K562 (cell line): ENCODE results near the gene ZBTB42. TPM values are rescaled to one million over a fixed set of nuclear protein-coding genes. Genes with fewer than 3 reads are reported as not detected.

ENCODE experiments used
- ATAC-seq: fragments of 200-7000 bp; cut with Tn5 transposase; 3 replicates; pipeline ENCODE4 v1.9.1; 2020; ENCODE audit warnings: moderate library complexity
- BruUV-seq: library from RNA; stranded (reverse); fragments of 400-500 nt; replicated peaks from 2 replicates; lab custom pipeline; 2021; lab: Mats Ljungman, UMichigan
- CTCF ChIA-PET: fragments of 300-600 bp; formaldehyde crosslinking; extraction: SDS; loops from one replicate; lab custom pipeline; 2021; ENCODE audit warnings: low intra/inter-chr PET ratio; lab: Yijun Ruan, JAX
- POLR2A ChIA-PET: fragments of 300-600, 350-650 bp; sonication (Branson Sonifier 250); formaldehyde crosslinking; extraction: SDS; loops from one replicate; lab custom pipeline; 2021; ENCODE audit warnings: antibody characterized with exemption, inconsistent platforms; lab: Yijun Ruan, JAX
- DNase-seq, 4 experiments: peaks; one replicate each; pipeline versions ENCODE4 v3.0.0 to v3.0.0-alpha.2; 2011 to 2018; ENCODE audit warnings: low spot score in 3 of 4, mixed read lengths in 3 of 4; ENCODE audit errors: extremely low read depth in 1 of 4
- FAIRE-seq: peaks from 2 replicates; lab custom pipeline; 2011; peaks lifted over from hg19 to GRCh38; lab: Jason Lieb, UNC
- H2AFZ ChIP-seq: 2 replicates; pipeline ENCODE4 v1.6.0; 2011; ENCODE audit warnings: low read depth, low read length, control low read depth, inconsistent platforms
- H3K27ac ChIP-seq: fragments of 200-600 bp; 3 replicates; pipeline ENCODE4 v1.8.0; 2011; ENCODE audit warnings: low read depth, mild to moderate bottlenecking, control low read depth, inconsistent platforms, low read length, moderate library complexity, mixed read lengths; ENCODE audit errors: extremely low read depth
- H3K27me3 ChIP-seq, 2 experiments: fragments of 300-600 bp in 1 of 2; 2 replicates in 1 of 2; 3 replicates in 1 of 2; pipeline versions ENCODE4 v1.6.0 to v1.8.0; 2011; ENCODE audit warnings: inconsistent platforms in 2 of 2, low read length in 2 of 2, mild to moderate bottlenecking in 1 of 2, mixed read lengths in 1 of 2, moderate library complexity in 1 of 2; ENCODE audit not compliant: control insufficient read depth in 2 of 2, insufficient read depth in 2 of 2
- H3K36me3 ChIP-seq: fragments of 300-600 bp; 3 replicates; pipeline ENCODE4 v1.8.0; 2011; ENCODE audit warnings: mild to moderate bottlenecking, low read length, inconsistent platforms; ENCODE audit not compliant: control insufficient read depth, insufficient read depth
- H3K4me1 ChIP-seq, 2 experiments: fragments of 200-600 bp in 1 of 2; replicated peaks in 1 of 2; 2 replicates in 1 of 2; 3 replicates in 1 of 2; pipeline versions ENCODE4 v1.5.1 to v1.8.0; 2011; ENCODE audit warnings: inconsistent platforms in 2 of 2, low read length in 2 of 2, mild to moderate bottlenecking in 1 of 2, mixed read lengths in 1 of 2, moderate library complexity in 1 of 2; ENCODE audit not compliant: control insufficient read depth in 2 of 2, insufficient read depth in 2 of 2
- H3K4me2 ChIP-seq: 2 replicates; pipeline ENCODE4 v1.6.1; 2011; ENCODE audit warnings: low read length, control low read depth, inconsistent platforms, mixed read lengths; ENCODE audit not compliant: insufficient read depth
- H3K4me3 ChIP-seq: fragments of 200-600 bp; sonication (generic), shearing (Covaris generic); 2 replicates; pipeline ENCODE4 v1.5.1; 2016; ENCODE audit warnings: control low read depth, inconsistent platforms
- H3K79me2 ChIP-seq: fragments of 200-600 bp; 3 replicates; pipeline ENCODE4 v1.8.0; 2011; ENCODE audit warnings: low read length, inconsistent platforms; ENCODE audit not compliant: control insufficient read depth, insufficient read depth
- H3K9ac ChIP-seq, 2 experiments: 2 replicates each; pipeline versions ENCODE4 v1.6.0 to v1.6.1; 2011; ENCODE audit warnings: low read depth in 2 of 2, low read length in 2 of 2, control low read depth in 1 of 2, inconsistent platforms in 1 of 2, mild to moderate bottlenecking in 1 of 2, mixed read lengths in 1 of 2; ENCODE audit not compliant: insufficient read depth in 1 of 2
- H3K9me1 ChIP-seq: one replicate; pipeline ENCODE4 v1.6.0; 2011; ENCODE audit warnings: inconsistent platforms, mild to moderate bottlenecking, low read length, moderate library complexity; ENCODE audit not compliant: control insufficient read depth, insufficient read depth
- H3K9me3 ChIP-seq: replicated peaks from 2 replicates; pipeline ENCODE4 v1.5.1; 2011; ENCODE audit warnings: low read depth, low read length, inconsistent platforms; ENCODE audit not compliant: control insufficient read depth, insufficient read depth
- H4K20me1 ChIP-seq: replicated peaks from 2 replicates; pipeline ENCODE4 v1.6.1; 2011; ENCODE audit warnings: low read length, inconsistent platforms, mixed read lengths; ENCODE audit not compliant: control insufficient read depth, insufficient read depth
- EGR1 ChIP-seq: fragments of 450-650 bp; conservative IDR thresholded peaks from 2 replicates; pipeline ENCODE4 v1.6.1; 2017; ENCODE audit warnings: mild to moderate bottlenecking
- EP400 ChIP-seq: fragments of 450-650 bp; IDR thresholded peaks from 2 replicates; pipeline ENCODE4 v1.6.1; 2017; ENCODE audit warnings: antibody characterized with exemption, mild to moderate bottlenecking, moderate library complexity
- MTA1 ChIP-seq: fragments of 450-650 bp; IDR thresholded peaks from 2 replicates; pipeline ENCODE4 v1.6.1; 2017; ENCODE audit warnings: borderline replicate concordance
- NR2C1 ChIP-seq, 2 experiments: fragments of 450-650 bp; IDR thresholded peaks; 2 replicates each; pipeline ENCODE4 v1.6.1; 2017; ENCODE audit warnings: mild to moderate bottlenecking in 2 of 2, antibody characterized with exemption in 1 of 2, inconsistent platforms in 1 of 2, missing compliant biosample characterization in 1 of 2, missing genetic modification characterization in 1 of 2
- YY1 ChIP-seq, 3 experiments: IDR thresholded peaks; 2 replicates each; pipeline ENCODE4 v1.6.1; 2011; ENCODE audit warnings: low read length in 2 of 3, mild to moderate bottlenecking in 2 of 3, moderate library complexity in 2 of 3, borderline replicate concordance in 1 of 3, control low read depth in 1 of 3, low read depth in 1 of 3; ENCODE audit not compliant: insufficient read depth in 3 of 3, insufficient replicate concordance in 2 of 3, control insufficient read depth in 1 of 3, insufficient read length in 1 of 3; ENCODE audit errors: extremely low read depth in 1 of 3
- ZNF778 ChIP-seq: fragments of 450-650 bp; formaldehyde crosslinking; IDR thresholded peaks from 2 replicates; pipeline ENCODE4 v1.4.0; 2020; ENCODE audit warnings: mild to moderate bottlenecking, moderate library complexity
- whole genome bisulfite sequencing: fragments of 100-300 bp; shearing (Covaris generic); methylation state at CpG from one replicate; pipeline ENCODE4 v1.1.6; 2016; ENCODE audit warnings: low coverage, mixed read lengths; ENCODE audit not compliant: insufficient coverage; ENCODE audit errors: missing lambda C conversion rate; 5-methylcytosine and 5-hydroxymethylcytosine counted together
- in situ Hi-C: fragments of 300-500 bp; cut with MboI; formaldehyde crosslinking; loops from 4 replicates; pipeline ENCODE4 v1.15.0; 2018; ENCODE audit warnings: inconsistent platforms, mixed read lengths
- intact Hi-C: fragments of 100-400 bp; cut with micrococcal nuclease; formaldehyde crosslinking; loops from 2 replicates; pipeline ENCODE4 v1.14.2; 2022
- polyA plus RNA-seq, 8 experiments: library from polyadenylated mRNA; depleted of rRNA in 4 of 8; stranded (reverse) in 5 of 8; unstranded in 3 of 8; fragments of >200 nt; fragmentation: Nextera tagmentation in 2 of 8; fragmentation: Illumina TruSeq in 1 of 8; extraction: Ambion mirVana in 2 of 8; extraction: Trizol in 1 of 8; gene quantifications; 2 replicates each; pipeline versions ENCODE4 v1.2.1 to v1.2.3, GENCODE V29; 2011 to 2014; ENCODE audit warnings: inconsistent platforms in 1 of 8, missing spikeins in 1 of 8
- total RNA-seq, 7 experiments: library from RNA; depleted of rRNA in 6 of 7; stranded (reverse); fragments of >200 nt in 6 of 7; fragmentation: Illumina TruSeq in 2 of 7; extraction: Trizol in 2 of 7; gene quantifications; 2 replicates each; pipeline versions ENCODE4 v1.2.1 to v1.2.3, GENCODE V29; 2011 to 2021; ENCODE audit warnings: low replicate concordance in 1 of 7
- TF ChIP-seq, protein P1 (sequence below): conservative IDR thresholded peaks from 2 replicates; pipeline ENCODE4 v1.6.1; 2011; ENCODE audit warnings: low read depth, mild to moderate bottlenecking, low read length; ENCODE audit not compliant: control insufficient read depth
- TF ChIP-seq, protein P2 (sequence below): fragments of 250-450 bp; sonication (Bioruptor Pico); IDR thresholded peaks from 2 replicates; pipeline ENCODE4 v1.5.0; 2021
- TF ChIP-seq, protein P3 (sequence below): fragments of 250-450 bp; sonication (Bioruptor Pico); IDR thresholded peaks from 2 replicates; pipeline ENCODE4 v1.4.0; 2020; ENCODE audit warnings: mild to moderate bottlenecking
- TF ChIP-seq, protein P4 (sequence below): sonication (generic); formaldehyde crosslinking; IDR thresholded peaks from 2 replicates; pipeline ENCODE4 v1.8.0; 2022; ENCODE audit warnings: mild to moderate bottlenecking, missing genetic modification reagents

The ZBTB42 gene
- total and polyA plus RNA-seq, 9 of the 15 experiments (the other 6 are each of a cell fraction or from before 2014, with no cell fraction given): 0.03 to 8.5 (median 2.4) TPM

DNA sequence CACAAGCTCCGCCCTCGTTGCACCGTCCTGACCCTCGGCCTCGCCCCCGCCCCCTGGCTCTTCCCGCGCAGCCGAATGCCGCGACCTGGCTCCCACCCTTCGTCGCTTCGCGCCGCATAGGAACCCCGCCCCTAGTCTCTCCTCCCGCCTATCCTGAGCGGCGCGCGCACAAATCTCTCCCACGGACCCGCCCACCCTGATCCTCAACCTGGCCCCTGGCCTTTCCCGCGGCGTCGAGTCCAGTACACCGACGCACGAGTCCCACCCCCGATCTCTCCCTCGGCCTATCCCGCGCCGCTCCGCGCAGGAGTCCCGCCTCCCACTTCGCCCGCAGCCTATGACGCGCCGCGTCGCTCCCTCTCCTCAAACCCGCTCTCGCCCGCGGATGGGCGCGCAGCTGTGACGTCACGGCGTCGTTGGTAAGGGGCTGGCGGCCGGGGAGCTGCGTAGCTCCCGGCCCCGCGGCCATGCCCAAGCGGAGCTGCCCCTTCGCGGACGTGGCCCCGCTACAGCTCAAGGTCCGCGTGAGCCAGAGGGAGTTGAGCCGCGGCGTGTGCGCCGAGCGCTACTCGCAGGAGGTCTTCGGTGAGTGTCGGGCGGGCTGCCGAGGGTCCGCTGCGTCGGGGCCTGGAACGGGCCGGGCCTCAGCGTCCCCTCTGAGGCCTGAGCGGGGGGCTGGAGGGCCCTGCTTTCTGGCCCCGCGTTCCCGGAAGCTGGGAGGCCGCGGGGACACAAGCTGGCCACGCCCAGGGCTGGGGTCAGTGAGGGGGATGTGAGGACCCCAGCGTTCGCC lies 48.0 kb upstream of the ZBTB42 start, which contains the start of gene SIVA1:
Gene SIVA1, plus strand, starts transcription at position 413 of the 793 bp plus-strand sequence. Its CDS starts 55 bp downstream, at position 468.
- ATAC-seq (peak; percentile 95), DNase-seq (peak; percentile 92 to 99 (median 94)), FAIRE-seq (peak; percentile 96)
- peak within 1 kb of the TSS; percentile 98 for H3K4me3 ChIP-seq
- H3K79me2 ChIP-seq: peaks cover 26% of the 10 kb centered on the region
- in situ Hi-C loops (no loop called here), intact Hi-C loops (loop anchor here (5.0 kb wide), 1 partner anchor 74 kb away; no protein-coding TSS in a partner anchor)
- H3K4me1 ChIP-seq: peaks cover 9 to 44% of the 10 kb centered on the region in 2 experiments; a peak in 3 of 5 replicates
- peak within 1 kb of the TSS; percentile 86 for H3K4me2 ChIP-seq
- H3K9ac ChIP-seq: peak within 1 kb of the TSS; percentile 95 to 96
- H3K9me1 ChIP-seq: no peaks in the 10 kb centered on the region
- no peaks in the 10 kb centered on the region for H3K27me3 ChIP-seq
- peak within 1 kb of the TSS; percentile 98 for H2AFZ ChIP-seq
- H3K27ac ChIP-seq: peak within 1 kb of the TSS; percentile 99
- CTCF ChIA-PET: no interaction called here
- H3K9me3 ChIP-seq: 0 out of 2 replicates have a peak, but pooled peaks cover 4% of the 10 kb centered on the region
- BruUV-seq: no TSS peak
- under 1% methylated on average over 44 of the region's 95 CpGs for WGBS
- 0 out of 2 replicates have a peak, but pooled peaks cover 8% of the 10 kb centered on the region for H4K20me1 ChIP-seq
- POLR2A ChIA-PET: interaction anchor here (0.6 to 2.0 kb wide), 15 partner anchors 11 to 1222 kb away, joined by 3 to 7 read pairs (median 3); no protein-coding TSS in a partner anchor
- H3K36me3 ChIP-seq: peaks cover 34% of the 10 kb centered on the region; the same call in 2 of the 3 replicates
- TF ChIP-seq, protein P1, sequence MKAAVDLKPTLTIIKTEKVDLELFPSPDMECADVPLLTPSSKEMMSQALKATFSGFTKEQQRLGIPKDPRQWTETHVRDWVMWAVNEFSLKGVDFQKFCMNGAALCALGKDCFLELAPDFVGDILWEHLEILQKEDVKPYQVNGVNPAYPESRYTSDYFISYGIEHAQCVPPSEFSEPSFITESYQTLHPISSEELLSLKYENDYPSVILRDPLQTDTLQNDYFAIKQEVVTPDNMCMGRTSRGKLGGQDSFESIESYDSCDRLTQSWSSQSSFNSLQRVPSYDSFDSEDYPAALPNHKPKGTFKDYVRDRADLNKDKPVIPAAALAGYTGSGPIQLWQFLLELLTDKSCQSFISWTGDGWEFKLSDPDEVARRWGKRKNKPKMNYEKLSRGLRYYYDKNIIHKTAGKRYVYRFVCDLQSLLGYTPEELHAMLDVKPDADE: peak; percentile 65
- TF ChIP-seq YY1 (IDR thresholded peaks at IDR 0.05; ENCODE audit: borderline replicate concordance in 1 of 3, control insufficient read depth in 1 of 3, extremely low read depth in 1 of 3, insufficient read depth in 3 of 3, insufficient read length in 1 of 3, insufficient replicate concordance in 2 of 3, low read depth in 1 of 3, low read length in 2 of 3): peak; percentile 26 to 73 (median 52)
- TF ChIP-seq NR2C1 (IDR thresholded peaks at IDR 0.05): peak; percentile 28; the same call in 1 of the 2 replicates
- TF ChIP-seq NR2C1 (tag; IDR thresholded peaks at IDR 0.05): peak; percentile 43
- TF ChIP-seq EP400: peak; percentile 64; the same call in 1 of the 2 replicates
- TF ChIP-seq, protein P2, sequence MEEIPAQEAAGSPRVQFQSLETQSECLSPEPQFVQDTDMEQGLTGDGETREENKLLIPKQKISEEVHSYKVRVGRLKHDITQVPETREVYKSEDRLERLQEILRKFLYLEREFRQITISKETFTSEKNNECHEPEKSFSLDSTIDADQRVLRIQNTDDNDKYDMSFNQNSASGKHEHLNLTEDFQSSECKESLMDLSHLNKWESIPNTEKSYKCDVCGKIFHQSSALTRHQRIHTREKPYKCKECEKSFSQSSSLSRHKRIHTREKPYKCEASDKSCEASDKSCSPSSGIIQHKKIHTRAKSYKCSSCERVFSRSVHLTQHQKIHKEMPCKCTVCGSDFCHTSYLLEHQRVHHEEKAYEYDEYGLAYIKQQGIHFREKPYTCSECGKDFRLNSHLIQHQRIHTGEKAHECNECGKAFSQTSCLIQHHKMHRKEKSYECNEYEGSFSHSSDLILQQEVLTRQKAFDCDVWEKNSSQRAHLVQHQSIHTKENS (CRISPR knock-in tag): no peak
- TF ChIP-seq MTA1: peak; percentile 97
- peak; percentile 70 for TF ChIP-seq EGR1
- TF ChIP-seq, protein P3, sequence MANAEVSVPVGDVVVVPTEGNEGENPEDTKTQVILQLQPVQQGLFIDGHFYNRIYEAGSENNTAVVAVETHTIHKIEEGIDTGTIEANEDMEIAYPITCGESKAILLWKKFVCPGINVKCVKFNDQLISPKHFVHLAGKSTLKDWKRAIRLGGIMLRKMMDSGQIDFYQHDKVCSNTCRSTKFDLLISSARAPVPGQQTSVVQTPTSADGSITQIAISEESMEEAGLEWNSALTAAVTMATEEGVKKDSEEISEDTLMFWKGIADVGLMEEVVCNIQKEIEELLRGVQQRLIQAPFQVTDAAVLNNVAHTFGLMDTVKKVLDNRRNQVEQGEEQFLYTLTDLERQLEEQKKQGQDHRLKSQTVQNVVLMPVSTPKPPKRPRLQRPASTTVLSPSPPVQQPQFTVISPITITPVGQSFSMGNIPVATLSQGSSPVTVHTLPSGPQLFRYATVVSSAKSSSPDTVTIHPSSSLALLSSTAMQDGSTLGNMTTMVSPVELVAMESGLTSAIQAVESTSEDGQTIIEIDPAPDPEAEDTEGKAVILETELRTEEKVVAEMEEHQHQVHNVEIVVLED: peak; percentile 90
- TF ChIP-seq, protein P4, sequence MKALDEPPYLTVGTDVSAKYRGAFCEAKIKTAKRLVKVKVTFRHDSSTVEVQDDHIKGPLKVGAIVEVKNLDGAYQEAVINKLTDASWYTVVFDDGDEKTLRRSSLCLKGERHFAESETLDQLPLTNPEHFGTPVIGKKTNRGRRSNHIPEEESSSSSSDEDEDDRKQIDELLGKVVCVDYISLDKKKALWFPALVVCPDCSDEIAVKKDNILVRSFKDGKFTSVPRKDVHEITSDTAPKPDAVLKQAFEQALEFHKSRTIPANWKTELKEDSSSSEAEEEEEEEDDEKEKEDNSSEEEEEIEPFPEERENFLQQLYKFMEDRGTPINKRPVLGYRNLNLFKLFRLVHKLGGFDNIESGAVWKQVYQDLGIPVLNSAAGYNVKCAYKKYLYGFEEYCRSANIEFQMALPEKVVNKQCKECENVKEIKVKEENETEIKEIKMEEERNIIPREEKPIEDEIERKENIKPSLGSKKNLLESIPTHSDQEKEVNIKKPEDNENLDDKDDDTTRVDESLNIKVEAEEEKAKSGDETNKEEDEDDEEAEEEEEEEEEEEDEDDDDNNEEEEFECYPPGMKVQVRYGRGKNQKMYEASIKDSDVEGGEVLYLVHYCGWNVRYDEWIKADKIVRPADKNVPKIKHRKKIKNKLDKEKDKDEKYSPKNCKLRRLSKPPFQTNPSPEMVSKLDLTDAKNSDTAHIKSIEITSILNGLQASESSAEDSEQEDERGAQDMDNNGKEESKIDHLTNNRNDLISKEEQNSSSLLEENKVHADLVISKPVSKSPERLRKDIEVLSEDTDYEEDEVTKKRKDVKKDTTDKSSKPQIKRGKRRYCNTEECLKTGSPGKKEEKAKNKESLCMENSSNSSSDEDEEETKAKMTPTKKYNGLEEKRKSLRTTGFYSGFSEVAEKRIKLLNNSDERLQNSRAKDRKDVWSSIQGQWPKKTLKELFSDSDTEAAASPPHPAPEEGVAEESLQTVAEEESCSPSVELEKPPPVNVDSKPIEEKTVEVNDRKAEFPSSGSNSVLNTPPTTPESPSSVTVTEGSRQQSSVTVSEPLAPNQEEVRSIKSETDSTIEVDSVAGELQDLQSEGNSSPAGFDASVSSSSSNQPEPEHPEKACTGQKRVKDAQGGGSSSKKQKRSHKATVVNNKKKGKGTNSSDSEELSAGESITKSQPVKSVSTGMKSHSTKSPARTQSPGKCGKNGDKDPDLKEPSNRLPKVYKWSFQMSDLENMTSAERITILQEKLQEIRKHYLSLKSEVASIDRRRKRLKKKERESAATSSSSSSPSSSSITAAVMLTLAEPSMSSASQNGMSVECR (CRISPR knock-in tag): peak; percentile 86
- TF ChIP-seq ZNF778 (CRISPR knock-in tag): no peak
